Neural progenitor cell (in vitro differentiated cells): ENCODE results near the gene HTR3D. TPM values are rescaled to one million over a fixed set of nuclear protein-coding genes. Genes with fewer than 3 reads are reported as not detected.

ENCODE experiments used
- DNase-seq: peaks from one replicate; pipeline ENCODE4 v3.0.0-alpha.2; 2016; ENCODE audit warnings: low spot score
- H2AFZ ChIP-seq: fragments of 200-600 bp; sonication (generic); replicated peaks from 2 replicates; pipeline ENCODE4 v1.6.1; 2016; ENCODE audit warnings: antibody characterized with exemption
- H3F3A ChIP-seq: fragments of 200-600 bp; sonication (generic); 2 replicates; pipeline ENCODE4 v1.6.1; 2016; ENCODE audit warnings: antibody characterized with exemption, low read depth
- H3K27ac ChIP-seq: fragments of 200-600 bp; sonication (generic); 2 replicates; pipeline ENCODE4 v1.5.1; 2016; ENCODE audit warnings: mild to moderate bottlenecking
- H3K27me3 ChIP-seq: fragments of 200-600 bp; sonication (generic); 2 replicates; pipeline ENCODE4 v1.6.1; 2016; ENCODE audit warnings: mild to moderate bottlenecking, moderate library complexity
- H3K36me3 ChIP-seq: fragments of 200-600 bp; sonication (generic); 2 replicates; pipeline ENCODE4 v1.5.1; 2016
- H3K4me1 ChIP-seq: fragments of 200-600 bp; sonication (generic); 2 replicates; pipeline ENCODE4 v1.6.1; 2016; ENCODE audit warnings: mixed run types
- H3K4me2 ChIP-seq: fragments of 200-600 bp; sonication (generic); 2 replicates; pipeline ENCODE4 v1.6.1; 2016
- H3K4me3 ChIP-seq: fragments of 200-600 bp; sonication (generic); 2 replicates; pipeline ENCODE4 v1.5.1; 2016
- H3K79me2 ChIP-seq: fragments of 200-600 bp; sonication (generic); 2 replicates; pipeline ENCODE4 v1.6.1; 2016; ENCODE audit warnings: low read depth
- H3K9ac ChIP-seq: fragments of 200-600 bp; sonication (generic); 2 replicates; pipeline ENCODE4 v1.6.1; 2016
- H3K9me3 ChIP-seq: fragments of 200-600 bp; sonication (generic); 2 replicates; pipeline ENCODE4 v1.5.1; 2016; ENCODE audit warnings: low read depth
- H4K20me1 ChIP-seq: fragments of 200-600 bp; sonication (generic); 2 replicates; pipeline ENCODE4 v1.6.1; 2016; ENCODE audit warnings: low read depth
- H3K27ac Mint-ChIP-seq: 3 replicates; pipeline ENCODE4 v1.8.0; 2021; ENCODE audit warnings: mixed read lengths
- H3K27me3 Mint-ChIP-seq: 2 replicates; pipeline ENCODE4 v1.8.0; 2022; ENCODE audit warnings: low read depth, mild to moderate bottlenecking, inconsistent platforms, moderate library complexity, mixed read lengths; ENCODE audit not compliant: insufficient read depth
- H3K36me3 Mint-ChIP-seq: 3 replicates; pipeline ENCODE4 v1.8.0; 2021; ENCODE audit warnings: mixed read lengths
- H3K4me1 Mint-ChIP-seq: 3 replicates; pipeline ENCODE4 v1.8.0; 2021; ENCODE audit warnings: mixed read lengths
- H3K4me3 Mint-ChIP-seq: 3 replicates; pipeline ENCODE4 v1.8.0; 2021; ENCODE audit warnings: mild to moderate bottlenecking, moderate library complexity, mixed read lengths
- H3K9me3 Mint-ChIP-seq: 3 replicates; pipeline ENCODE4 v1.8.0; 2020; ENCODE audit warnings: mixed read lengths
- EZH2 ChIP-seq: fragments of 200-600 bp; sonication (generic); IDR thresholded peaks from 2 replicates; pipeline ENCODE4 v1.6.1; 2017; ENCODE audit warnings: antibody characterized with exemption, mild to moderate bottlenecking, moderate library complexity
- EZH2phosphoT487 ChIP-seq: fragments of 200-600 bp; sonication (generic); IDR thresholded peaks from 2 replicates; pipeline ENCODE4 v1.6.1; 2017; ENCODE audit warnings: antibody characterized with exemption
- total RNA-seq: library from RNA; depleted of rRNA; stranded (reverse); fragments of >200 nt; gene quantifications from 2 replicates; pipeline ENCODE4 v1.2.3, GENCODE V29; 2015; ENCODE audit warnings: low replicate concordance
- TF ChIP-seq, protein P1 (sequence below): fragments of 200-600 bp; sonication (generic); IDR thresholded peaks from 2 replicates; pipeline ENCODE4 v1.5.1; 2017; ENCODE audit warnings: antibody characterized with exemption, mild to moderate bottlenecking

HTR3D gene
- total RNA-seq, 1 donor from 2014 or later, result not detected

DNA sequence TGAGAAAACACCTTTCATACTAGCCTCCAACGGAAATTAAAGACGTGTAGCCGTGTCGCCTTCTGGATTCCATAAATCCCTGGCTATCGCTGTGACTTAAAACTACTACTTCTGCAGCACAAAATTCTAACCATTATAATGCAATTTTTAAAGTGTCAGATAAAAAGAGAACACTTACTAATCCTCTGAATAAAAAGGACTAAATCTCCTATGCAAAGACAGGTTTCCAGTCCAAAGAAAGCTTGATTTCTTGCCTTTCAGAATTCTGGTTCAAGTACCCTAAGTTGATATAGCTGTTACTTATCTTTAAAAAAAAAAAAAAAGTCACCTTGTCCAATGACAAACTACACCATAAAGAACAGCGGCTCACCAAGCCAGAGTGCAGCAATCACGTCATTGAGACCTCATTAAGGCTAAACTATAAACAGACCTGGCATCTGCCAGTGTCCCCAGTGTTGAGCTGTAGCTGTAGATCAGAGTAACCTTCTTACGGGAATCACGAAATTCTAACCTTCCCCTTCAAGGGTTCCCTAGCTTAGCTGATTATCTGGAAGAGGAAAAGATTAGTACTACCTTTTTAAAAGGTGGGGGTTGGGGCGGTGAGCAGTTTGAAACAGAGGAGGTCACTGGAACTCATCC is 16.0 kb upstream of the HTR3D start:
- peaks cover 13% of the 10 kb centered on the region for H3K4me1 ChIP-seq
- H2AFZ ChIP-seq, result no peak overlapping the region
- Mint-ChIP-seq H3K9me3 (no peaks in the 10 kb centered on the region), H3K36me3 (peaks cover 9% of the 10 kb centered on the region), H3K27ac (no peak overlapping the region), H3K4me3 (peak overlapping the region; percentile 98), H3K4me1 (peaks cover 26% of the 10 kb centered on the region), H3K27me3 (peaks cover 3% of the 10 kb centered on the region)
- H4K20me1 ChIP-seq, result no peaks in the 10 kb centered on the region
- H3K79me2 ChIP-seq, result peaks cover 33% of the 10 kb centered on the region
- no peaks in the 10 kb centered on the region for H3K9me3 ChIP-seq
- no peak for DNase-seq
- H3F3A ChIP-seq, result peaks cover 3% of the 10 kb centered on the region
- no peaks in the 10 kb centered on the region for H3K27me3 ChIP-seq
- no peaks in the 10 kb centered on the region for H3K36me3 ChIP-seq
- H3K9ac ChIP-seq, result no peak overlapping the region
- no peak for TF ChIP-seq EZH2phosphoT487
- no peak for TF ChIP-seq EZH2
- TF ChIP-seq, protein P1, sequence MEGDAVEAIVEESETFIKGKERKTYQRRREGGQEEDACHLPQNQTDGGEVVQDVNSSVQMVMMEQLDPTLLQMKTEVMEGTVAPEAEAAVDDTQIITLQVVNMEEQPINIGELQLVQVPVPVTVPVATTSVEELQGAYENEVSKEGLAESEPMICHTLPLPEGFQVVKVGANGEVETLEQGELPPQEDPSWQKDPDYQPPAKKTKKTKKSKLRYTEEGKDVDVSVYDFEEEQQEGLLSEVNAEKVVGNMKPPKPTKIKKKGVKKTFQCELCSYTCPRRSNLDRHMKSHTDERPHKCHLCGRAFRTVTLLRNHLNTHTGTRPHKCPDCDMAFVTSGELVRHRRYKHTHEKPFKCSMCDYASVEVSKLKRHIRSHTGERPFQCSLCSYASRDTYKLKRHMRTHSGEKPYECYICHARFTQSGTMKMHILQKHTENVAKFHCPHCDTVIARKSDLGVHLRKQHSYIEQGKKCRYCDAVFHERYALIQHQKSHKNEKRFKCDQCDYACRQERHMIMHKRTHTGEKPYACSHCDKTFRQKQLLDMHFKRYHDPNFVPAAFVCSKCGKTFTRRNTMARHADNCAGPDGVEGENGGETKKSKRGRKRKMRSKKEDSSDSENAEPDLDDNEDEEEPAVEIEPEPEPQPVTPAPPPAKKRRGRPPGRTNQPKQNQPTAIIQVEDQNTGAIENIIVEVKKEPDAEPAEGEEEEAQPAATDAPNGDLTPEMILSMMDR, result no peak
- peak overlapping the region; percentile 79 for H3K4me2 ChIP-seq
- H3K27ac ChIP-seq, result no peak overlapping the region
- no peak overlapping the region for H3K4me3 ChIP-seq

DNA sequence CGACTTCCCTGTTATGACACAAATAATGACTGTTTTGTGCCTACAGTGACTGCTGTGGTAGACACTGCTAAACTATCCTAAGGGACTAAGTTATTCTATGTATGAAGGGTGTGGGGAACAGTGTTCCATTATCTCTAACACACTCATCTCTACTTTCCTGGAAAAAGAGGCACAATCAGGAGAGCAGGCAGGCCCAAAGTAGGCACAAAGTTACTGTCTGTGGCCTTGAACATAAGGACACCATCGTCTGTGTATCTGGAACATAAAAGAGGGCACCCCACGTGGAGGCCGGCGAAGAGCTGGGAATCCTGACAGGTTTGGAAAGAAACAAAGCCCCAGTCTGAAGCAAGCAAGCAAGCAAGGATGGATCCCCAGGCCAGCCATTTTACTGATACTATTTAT is 15.4 kb upstream of the HTR3D start:
- Histone ChIP-seq H4K20me1 (no peaks in the 10 kb centered on the region), H3K4me3 (no peak overlapping the region), H3K79me2 (peaks cover 33% of the 10 kb centered on the region), H2AFZ (no peak overlapping the region), H3K27me3 (no peaks in the 10 kb centered on the region), H3K36me3 (no peaks in the 10 kb centered on the region), H3K4me1 (peaks cover 13% of the 10 kb centered on the region), H3K27ac (no peak overlapping the region), H3K9ac (no peak overlapping the region), H3K9me3 (no peaks in the 10 kb centered on the region), H3K4me2 (peak overlapping the region; percentile 79), H3F3A (peaks cover 3% of the 10 kb centered on the region)
- peaks cover 26% of the 10 kb centered on the region for H3K4me1 Mint-ChIP-seq
- H3K9me3 Mint-ChIP-seq, result no peaks in the 10 kb centered on the region
- H3K27me3 Mint-ChIP-seq, result peaks cover 3% of the 10 kb centered on the region
- TF ChIP-seq EZH2phosphoT487, result no peak
- TF ChIP-seq, protein P1, result no peak
- no peak for TF ChIP-seq EZH2
- no peak for DNase-seq
- peaks cover 8% of the 10 kb centered on the region for H3K36me3 Mint-ChIP-seq
- peak overlapping the region; percentile 36 for H3K27ac Mint-ChIP-seq
- peak overlapping the region; percentile 98 for H3K4me3 Mint-ChIP-seq

DNA sequence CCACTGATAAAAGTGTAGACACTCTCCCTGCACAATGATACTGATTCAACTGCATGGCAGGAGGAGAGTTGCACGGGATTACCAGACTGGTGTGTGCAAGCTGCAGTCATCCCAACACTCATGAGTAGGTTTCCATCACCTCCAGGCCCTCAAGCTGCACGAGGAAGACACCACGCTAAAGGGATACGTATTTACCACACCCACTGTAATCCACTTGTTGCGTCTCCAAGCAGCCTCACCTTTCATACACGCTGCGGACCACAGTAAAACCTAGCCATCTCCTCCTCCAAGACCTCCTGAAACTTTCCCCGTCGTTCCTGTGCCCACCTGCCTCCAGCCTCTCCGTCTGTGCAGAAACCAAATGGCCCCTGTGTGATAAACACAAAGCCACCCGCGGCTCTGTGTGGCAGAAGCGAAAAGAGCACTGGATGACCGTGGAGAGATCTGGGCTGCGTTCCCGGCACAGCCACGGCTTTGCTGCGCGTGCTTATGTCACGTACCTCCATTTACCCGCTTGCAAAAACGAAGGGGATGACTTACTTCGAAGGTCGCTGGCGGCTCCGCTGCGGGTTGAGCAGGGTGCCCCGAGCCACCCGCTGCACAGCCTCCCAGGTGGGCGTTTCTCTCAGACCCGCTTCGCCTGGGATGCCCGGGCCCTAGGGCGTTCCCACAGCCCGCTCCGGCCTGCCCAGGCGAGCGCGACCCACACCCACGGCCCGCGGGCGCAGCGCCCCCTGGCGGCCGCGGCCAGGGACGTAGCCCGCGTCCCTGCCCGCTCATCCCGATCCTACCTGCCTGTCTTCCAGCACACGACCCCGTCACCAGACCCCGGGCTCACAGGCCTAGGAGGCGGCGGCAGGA is 14.5 kb upstream of the HTR3D start:
- peaks cover 3% of the 10 kb centered on the region for H3F3A ChIP-seq
- Mint-ChIP-seq H3K4me1 (peaks cover 26% of the 10 kb centered on the region), H3K4me3 (peak overlapping the region; percentile 98), H3K27ac (peak overlapping the region; percentile 86), H3K27me3 (peaks cover 3% of the 10 kb centered on the region), H3K9me3 (no peaks in the 10 kb centered on the region), H3K36me3 (peaks cover 8% of the 10 kb centered on the region)
- H3K9ac ChIP-seq, result peak overlapping the region; percentile 51
- H3K4me1 ChIP-seq, result peaks cover 13% of the 10 kb centered on the region
- peaks cover 33% of the 10 kb centered on the region for H3K79me2 ChIP-seq
- TF ChIP-seq EZH2 (no peak), EZH2phosphoT487 (no peak)
- TF ChIP-seq, protein P1, result peak; percentile 99
- H2AFZ ChIP-seq, result peak overlapping the region; percentile 100
- peak overlapping the region; percentile 93 for H3K4me3 ChIP-seq
- peak overlapping the region; percentile 79 for H3K4me2 ChIP-seq
- no peaks in the 10 kb centered on the region for H3K9me3 ChIP-seq
- peak; percentile 78 for DNase-seq
- no peaks in the 10 kb centered on the region for H3K36me3 ChIP-seq
- no peaks in the 10 kb centered on the region for H3K27me3 ChIP-seq
- no peaks in the 10 kb centered on the region for H4K20me1 ChIP-seq
- no peak overlapping the region for H3K27ac ChIP-seq
